PC-9 (cell line): ENCODE data around the gene CAMTA1.

Source experiments
- CTCF ChIP-seq: fragments of 200-600 bp; sonication (generic); conservative IDR thresholded peaks from 2 replicates; pipeline ENCODE4 v1.6.1; 2017; ENCODE audit warnings: mixed run types, antibody characterized with exemption, mild to moderate bottlenecking, moderate library complexity
- EZH2 ChIP-seq: fragments of 200-600 bp; sonication (generic); IDR thresholded peaks from 2 replicates; pipeline ENCODE4 v1.8.0; 2017; ENCODE audit warnings: antibody characterized with exemption, low read depth

GRCh38 chr1:6909857-6910256 is 124.6 kb downstream of the CAMTA1 start:
- TF ChIP-seq CTCF: no peak
- TF ChIP-seq EZH2: no peak
